ENCODE measurements around the gene LMTK3.
A peak's percentile ranks its signal among the peaks of the same experiment; 100 is the strongest.

LMTK3 gene

GRCh38 chr19:48508729-48509411 lies 2.8 kb downstream of the LMTK3 start:
- no peak for DNase-seq

- no peak for DNase-seq
Observed at GRCh38 chr19:48507911-48508439, 3.7 kb downstream of the LMTK3 start.

GRCh38 chr19:48506138-48506733 lies 5.4 kb downstream of the LMTK3 start:
- DNase-seq, result no peak

- DNase-seq, result no peak
Observed at GRCh38 chr19:48502350-48503018, 9.2 kb downstream of the LMTK3 start.

- peak in 15 of 51 donors; percentile 15 to 58 (median 32) for DNase-seq
Observed at GRCh38 chr19:48501494-48502349, 9.9 kb downstream of the LMTK3 start.

- DNase-seq, result no peak
Observed at GRCh38 chr19:48500830-48501493, 10.7 kb downstream of the LMTK3 start.

- DNase-seq, result no peak
Observed at GRCh38 chr19:48499316-48500090, 12.1 kb downstream of the LMTK3 start.

GRCh38 chr19:48498595-48499311 lies 12.9 kb downstream of the LMTK3 start:
- DNase-seq, result no peak

- no peak for DNase-seq
Observed at GRCh38 chr19:48497728-48498594, 13.7 kb downstream of the LMTK3 start.

GRCh38 chr19:48496959-48497727 lies 14.5 kb downstream of the LMTK3 start:
- no peak for DNase-seq

- DNase-seq, result no peak
Observed at GRCh38 chr19:48495396-48495795, 16.2 kb downstream of the LMTK3 start.

- DNase-seq, result no peak
Observed at GRCh38 chr19:48493718-48494401, 17.8 kb downstream of the LMTK3 start.

- peak; percentile 30 to 99 (median 80) for DNase-seq
Observed at GRCh38 chr19:48492925-48493717, 18.5 kb downstream of the LMTK3 start.

GRCh38 chr19:48491793-48492123 lies 19.9 kb downstream of the LMTK3 start:
- DNase-seq, result no peak

- peak in 2 of 51 donors; percentile 23 to 29 for DNase-seq
Observed at GRCh38 chr19:48490981-48491792, 20.4 kb downstream of the LMTK3 start.
